ENCODE results near the gene GALNT18. TPM values are rescaled to one million over a fixed set of nuclear protein-coding genes. Genes with fewer than 3 reads are reported as not detected.

The GALNT18 gene
- total and polyA plus RNA-seq, 8 donors = 16.4 to 42.6 (median 23.0) TPM

DNA sequence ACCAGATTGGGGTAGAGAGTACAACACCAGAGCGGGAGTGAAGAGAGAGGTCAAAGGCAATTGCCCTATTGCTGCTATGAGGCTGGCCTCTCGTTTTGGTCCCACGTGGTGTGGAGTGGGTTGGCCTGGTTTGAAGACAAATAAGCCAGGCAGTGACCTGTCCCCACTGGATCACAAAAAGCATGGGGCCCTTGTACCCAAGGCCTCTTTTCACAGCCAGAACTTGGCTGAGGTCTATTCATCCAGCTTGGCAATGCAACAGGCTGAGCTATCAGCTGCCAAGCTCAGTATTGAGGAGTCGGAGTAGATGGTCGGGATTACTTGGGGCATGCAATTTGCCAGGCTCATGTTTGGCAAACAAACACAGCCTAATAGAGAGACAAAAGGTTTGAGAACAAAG lies 19.2 kb upstream of the GALNT18 start:
- Histone ChIP-seq H3K27me3 (no peaks in the 10 kb centered on the region), H3K9me3 (no peaks in the 10 kb centered on the region), H3K4me1 (no peaks in the 10 kb centered on the region), H3K36me3 (no peaks in the 10 kb centered on the region), H3K4me3 (no peak overlapping the region), H3K27ac (no peak overlapping the region)
- intact Hi-C loops (cut with DNase I) = no loop called here
- ATAC-seq (no peak), DNase-seq (no peak)
- TF ChIP-seq, protein P1, sequence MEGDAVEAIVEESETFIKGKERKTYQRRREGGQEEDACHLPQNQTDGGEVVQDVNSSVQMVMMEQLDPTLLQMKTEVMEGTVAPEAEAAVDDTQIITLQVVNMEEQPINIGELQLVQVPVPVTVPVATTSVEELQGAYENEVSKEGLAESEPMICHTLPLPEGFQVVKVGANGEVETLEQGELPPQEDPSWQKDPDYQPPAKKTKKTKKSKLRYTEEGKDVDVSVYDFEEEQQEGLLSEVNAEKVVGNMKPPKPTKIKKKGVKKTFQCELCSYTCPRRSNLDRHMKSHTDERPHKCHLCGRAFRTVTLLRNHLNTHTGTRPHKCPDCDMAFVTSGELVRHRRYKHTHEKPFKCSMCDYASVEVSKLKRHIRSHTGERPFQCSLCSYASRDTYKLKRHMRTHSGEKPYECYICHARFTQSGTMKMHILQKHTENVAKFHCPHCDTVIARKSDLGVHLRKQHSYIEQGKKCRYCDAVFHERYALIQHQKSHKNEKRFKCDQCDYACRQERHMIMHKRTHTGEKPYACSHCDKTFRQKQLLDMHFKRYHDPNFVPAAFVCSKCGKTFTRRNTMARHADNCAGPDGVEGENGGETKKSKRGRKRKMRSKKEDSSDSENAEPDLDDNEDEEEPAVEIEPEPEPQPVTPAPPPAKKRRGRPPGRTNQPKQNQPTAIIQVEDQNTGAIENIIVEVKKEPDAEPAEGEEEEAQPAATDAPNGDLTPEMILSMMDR (IDR thresholded peaks at IDR 0.05) = no peak

DNA sequence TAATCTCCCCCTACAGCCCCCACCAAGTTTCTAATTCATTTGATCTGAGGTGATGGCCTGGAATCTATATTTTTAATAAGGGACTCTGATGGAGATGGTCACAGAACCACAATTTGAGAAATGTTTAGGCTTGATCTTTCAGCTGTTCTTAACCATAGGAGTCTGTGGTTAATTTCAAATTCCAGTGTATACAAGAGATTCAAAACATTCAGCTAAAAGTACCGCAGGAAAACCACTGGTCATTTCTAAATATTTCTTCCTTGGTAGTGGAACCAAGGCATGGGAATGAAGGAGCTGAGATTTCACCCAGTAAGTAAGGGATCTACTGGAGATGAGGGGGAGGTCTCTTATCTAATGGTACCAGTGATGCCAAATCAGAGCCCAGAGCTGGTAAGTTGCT lies 18.3 kb upstream of the GALNT18 start:
- ATAC-seq (no peak), DNase-seq (no peak)
- intact Hi-C loops (cut with DNase I) = no loop called here
- TF ChIP-seq, protein P1 (IDR thresholded peaks at IDR 0.05) = no peak
- Histone ChIP-seq H3K4me1 (no peaks in the 10 kb centered on the region), H3K36me3 (no peaks in the 10 kb centered on the region), H3K27ac (no peak overlapping the region), H3K4me3 (no peak overlapping the region), H3K9me3 (no peaks in the 10 kb centered on the region), H3K27me3 (no peaks in the 10 kb centered on the region)

DNA sequence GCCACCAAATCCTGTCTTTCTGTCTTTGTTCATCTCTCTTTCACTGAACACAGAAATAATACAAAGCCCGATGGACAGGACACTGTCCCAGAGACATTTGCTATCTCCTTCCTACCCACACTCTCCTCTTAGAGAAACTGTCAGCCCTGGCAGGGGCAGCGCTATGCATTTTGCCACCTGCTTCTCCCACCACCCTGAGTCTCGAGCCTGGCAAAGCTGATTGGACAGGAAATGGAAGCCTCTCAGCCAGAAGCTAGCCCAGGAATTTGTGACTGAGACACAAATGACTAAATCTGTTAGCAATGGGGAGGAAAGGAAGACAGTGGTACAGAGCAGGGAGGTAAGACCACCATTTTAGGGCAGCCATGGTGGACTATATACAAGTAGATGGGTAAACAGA lies 14.9 kb upstream of the GALNT18 start:
- Histone ChIP-seq H3K4me3 (no peak overlapping the region), H3K36me3 (no peaks in the 10 kb centered on the region), H3K9me3 (no peaks in the 10 kb centered on the region), H3K27me3 (no peaks in the 10 kb centered on the region), H3K4me1 (no peaks in the 10 kb centered on the region), H3K27ac (no peak overlapping the region)
- intact Hi-C loops (cut with DNase I) = no loop called here
- DNase-seq = no peak
- TF ChIP-seq, protein P1 (IDR thresholded peaks at IDR 0.05) = no peak
- ATAC-seq = no peak

DNA sequence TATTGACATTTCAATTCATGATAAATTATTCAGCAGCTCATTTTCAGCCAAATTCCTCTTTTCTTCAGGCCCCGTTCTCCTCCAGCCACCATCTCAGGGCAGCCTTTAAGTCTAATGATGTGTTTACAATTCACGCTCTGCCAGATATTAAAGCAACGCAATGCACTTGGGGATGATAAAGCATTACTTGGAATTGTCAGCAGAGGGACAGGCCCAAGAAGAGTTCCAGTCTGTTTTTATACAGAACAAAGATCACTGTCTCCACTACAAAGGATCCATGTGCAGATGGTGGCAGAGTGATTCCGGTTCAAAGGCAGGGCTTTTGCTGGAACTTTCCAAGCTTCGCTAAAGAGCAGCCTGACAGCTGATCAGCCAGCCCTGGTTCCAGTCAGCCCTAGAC lies 13.6 kb upstream of the GALNT18 start:
- no peaks in the 10 kb centered on the region for H3K27me3 ChIP-seq
- H3K9me3 ChIP-seq = no peaks in the 10 kb centered on the region
- H3K36me3 ChIP-seq = no peaks in the 10 kb centered on the region
- H3K4me1 ChIP-seq = no peaks in the 10 kb centered on the region
- no peak overlapping the region for H3K4me3 ChIP-seq
- H3K27ac ChIP-seq = no peak overlapping the region
- intact Hi-C loops (cut with DNase I) = no loop called here
- DNase-seq (peak in 2 of 4 donors; percentile 20 to 51), ATAC-seq (no peak)
- TF ChIP-seq, protein P1 (IDR thresholded peaks at IDR 0.05) = no peak

DNA sequence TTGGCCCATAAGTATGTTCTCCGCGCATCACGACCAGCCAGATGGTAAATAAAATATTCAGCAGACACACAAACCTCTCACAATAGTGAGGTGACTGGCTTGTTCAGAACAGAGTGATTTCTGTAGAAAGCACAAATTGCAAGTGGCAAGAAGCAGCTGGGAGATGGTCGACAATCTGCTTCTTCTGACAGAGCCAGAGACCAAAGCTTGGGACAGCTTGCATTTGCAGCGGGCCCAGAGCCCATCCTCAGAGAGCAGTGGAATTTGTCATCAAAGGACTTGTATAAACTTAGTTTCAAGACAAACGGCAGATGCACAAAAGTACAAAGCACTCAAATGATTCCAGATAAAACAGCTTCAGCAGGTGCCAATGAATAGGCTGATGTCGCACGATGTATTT lies 7.6 kb upstream of the GALNT18 start:
- H3K4me1 ChIP-seq = no peaks in the 10 kb centered on the region
- DNase-seq = no peak
- H3K4me3 ChIP-seq = no peak overlapping the region
- TF ChIP-seq, protein P1 (IDR thresholded peaks at IDR 0.05) = no peak
- H3K9me3 ChIP-seq = no peaks in the 10 kb centered on the region
- no peaks in the 10 kb centered on the region for H3K36me3 ChIP-seq
- ATAC-seq = no peak
- no peaks in the 10 kb centered on the region for H3K27me3 ChIP-seq
- no peak overlapping the region for H3K27ac ChIP-seq
- intact Hi-C loops (cut with DNase I) = no loop called here
